HuH-7.5 (cell line): ENCODE results near the gene PRDM11.

Source experiments
- DNase-seq: peaks from one replicate; pipeline ENCODE4 v3.0.0; 2011; ENCODE audit warnings: low spot score

PRDM11 gene

DNA sequence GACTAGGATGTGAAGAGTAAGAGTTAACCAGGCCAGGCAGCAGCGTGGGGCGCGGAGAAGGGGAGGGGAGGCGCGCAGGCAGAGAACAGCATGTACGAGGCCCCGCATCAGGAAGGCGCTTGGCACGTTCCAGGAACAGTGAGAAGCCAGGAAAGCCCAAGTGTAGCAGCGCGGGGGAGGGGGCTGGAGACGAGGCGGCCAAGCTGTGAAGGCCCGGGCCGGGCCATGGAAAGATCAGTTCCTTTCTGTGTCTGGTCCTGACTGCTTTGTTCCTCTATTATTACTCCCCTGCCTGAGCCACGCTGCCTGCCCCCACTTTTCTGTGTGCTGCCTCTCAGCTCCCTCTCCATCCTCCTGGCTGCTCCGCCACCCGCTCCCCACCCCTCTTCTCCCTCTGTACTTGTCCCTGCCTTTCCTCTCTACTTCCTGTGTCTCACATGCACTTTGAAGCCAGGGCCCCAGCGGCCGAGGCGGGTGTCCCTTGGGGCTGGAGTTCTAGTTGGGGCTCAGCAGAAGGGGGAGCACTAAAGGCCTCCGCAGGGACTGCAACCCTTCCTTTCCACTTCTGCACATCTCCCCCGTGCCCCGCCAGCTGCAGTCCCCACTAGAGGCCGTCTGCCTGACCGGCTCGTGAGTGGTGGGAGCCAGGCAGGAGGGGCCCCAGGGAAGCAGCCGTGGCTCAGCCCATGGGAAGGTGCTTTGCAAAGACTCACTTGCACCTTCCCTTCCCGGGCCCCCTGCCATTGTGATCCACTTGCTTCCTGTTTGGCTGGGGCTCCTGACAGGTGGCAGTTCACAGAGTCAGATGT, 63.7 kb downstream of the PRDM11 start:
- DNase-seq, result no peak

DNA sequence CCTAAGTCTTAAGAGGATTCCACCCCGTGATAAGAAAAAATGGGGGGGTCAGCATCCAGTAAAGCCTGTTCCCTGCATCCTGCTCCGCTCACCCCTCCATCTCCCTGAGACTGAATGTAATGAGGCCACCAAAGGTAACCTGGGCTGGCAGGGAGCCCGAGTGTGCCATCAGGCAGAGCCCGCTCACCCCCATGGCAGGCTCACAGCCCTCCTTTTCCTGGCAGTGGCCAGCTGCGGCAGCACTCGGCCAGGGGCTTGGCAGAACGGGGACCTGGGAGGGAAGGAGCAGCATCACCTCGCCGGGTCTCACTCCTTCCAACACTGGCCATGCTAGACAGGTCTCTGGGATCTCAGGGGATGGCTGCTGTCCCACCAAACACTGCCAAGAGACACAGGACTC, 64.4 kb downstream of the PRDM11 start:
- DNase-seq, result no peak

DNA sequence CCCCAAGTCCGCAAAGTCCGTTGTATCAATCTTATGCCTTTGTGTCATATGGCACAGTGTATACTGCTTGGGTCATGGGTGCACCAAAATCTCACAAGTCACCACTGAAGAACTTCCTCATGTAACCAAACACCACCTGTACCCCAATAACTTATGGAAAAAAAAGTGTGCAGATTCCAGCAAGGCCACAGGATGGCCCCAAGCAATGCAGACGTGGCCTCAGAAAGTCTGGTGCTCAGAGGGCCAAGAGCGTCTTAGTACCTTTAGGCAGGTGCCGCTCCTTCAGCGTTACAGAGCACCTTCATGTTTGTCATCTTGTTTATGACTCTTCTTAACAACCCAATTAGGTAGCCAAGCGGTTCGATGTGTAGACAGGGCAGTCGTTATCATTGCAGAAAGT, 65.3 kb downstream of the PRDM11 start:
- no peak for DNase-seq

DNA sequence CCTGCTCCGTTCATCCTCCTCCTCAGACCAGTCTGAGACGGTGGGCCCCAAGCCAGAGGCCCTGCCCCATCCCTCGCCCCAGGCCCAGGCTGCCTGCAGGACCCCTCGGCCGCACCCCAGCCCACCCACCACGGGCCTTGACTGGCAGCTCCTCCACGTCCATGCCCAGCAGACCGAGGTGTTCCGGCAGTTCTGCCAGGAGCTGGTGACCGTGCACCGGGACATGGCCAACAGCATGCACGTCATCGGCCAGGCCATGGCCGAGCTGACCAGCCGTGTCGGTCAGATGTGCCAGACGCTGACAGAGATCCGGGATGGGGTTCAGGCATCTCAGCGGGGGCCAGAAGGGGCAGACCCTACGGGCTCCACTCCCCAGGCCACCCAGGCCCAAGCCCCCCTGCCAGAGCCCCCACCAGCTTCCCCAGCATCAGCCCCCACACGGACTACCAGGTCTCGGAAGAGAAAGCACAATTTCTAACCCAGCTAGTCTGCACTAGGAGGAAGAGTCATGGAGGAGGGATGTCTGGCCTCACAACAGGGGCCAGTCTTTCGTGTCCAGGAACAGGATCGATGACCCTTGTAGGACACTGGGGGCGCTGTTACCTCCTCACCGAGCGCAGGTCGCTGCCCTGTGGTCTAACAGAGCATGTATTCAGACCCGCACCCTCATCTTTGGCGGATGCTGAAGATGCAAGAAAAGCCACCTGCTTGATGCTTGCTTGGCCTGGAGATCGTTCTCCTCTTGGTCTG, 66.3 kb downstream of the PRDM11 start:
- DNase-seq, result no peak

GRCh38 chr11:45213316-45213665, 66.9 kb downstream of the PRDM11 start:
- DNase-seq, result no peak

DNA sequence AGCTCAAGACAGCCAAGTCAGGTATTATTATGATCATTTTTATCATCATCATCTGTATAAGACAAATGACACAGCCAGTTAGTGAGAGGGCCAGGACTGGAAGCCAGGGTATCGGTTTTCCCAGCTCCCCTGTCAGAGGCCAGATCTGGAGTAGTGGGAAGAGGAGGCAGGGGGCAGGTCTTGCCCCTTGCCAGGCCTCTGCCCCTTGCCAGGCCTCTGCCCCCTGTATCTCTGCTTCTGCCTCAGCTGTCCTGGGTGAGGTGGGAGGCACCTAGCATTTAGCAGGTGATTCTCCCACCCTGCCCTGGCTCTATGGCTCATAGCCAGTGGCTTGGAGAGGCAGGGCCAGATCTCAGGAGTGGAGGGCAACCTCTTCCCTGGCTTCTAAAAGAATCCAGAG, 67.3 kb downstream of the PRDM11 start:
- DNase-seq, result no peak

DNA sequence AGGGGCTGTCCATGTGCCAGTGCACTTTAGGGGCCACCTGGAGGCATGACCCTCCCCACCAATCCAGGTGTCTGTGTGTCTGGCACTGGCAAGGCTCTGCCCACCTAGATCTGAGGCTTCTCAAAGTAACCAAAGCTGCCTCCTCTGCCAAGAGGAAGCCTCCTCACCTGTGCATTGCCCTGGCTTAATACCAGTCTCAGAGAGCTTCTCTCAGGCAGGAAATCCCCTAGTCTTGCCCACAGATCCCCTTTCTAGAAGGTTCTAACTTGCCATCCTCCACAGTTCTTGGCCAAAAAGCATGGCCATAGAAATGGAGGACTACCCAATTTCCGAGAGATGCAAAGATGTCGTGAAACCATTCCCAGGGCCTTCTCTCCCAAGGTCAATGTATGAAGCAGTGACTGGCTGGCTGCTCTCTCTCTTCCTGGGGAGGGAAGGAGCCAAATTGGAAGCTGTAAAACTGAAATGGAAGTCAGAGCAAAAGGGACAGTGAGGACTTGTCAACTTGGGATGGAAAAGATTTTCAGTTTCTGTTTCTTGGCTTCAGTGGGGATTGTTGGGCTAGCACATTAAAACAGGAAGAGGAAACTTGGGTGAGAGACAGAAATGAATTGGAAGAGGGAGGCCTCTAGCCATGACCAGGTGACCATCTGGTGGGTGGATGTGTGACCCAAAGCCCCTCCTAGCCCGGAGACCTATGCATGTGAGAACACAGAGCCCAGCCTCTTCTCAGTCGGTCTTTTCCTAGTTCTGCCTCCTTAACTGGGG, 68.8 kb downstream of the PRDM11 start:
- DNase-seq, result no peak

- no peak for DNase-seq
These were observed 69.6 kb downstream of the PRDM11 start for GRCh38 chr11:45216031-45216430.

- DNase-seq, result no peak
These were observed 70.5 kb downstream of the PRDM11 start for GRCh38 chr11:45216901-45217300.

GRCh38 chr11:45217991-45218390, 71.6 kb downstream of the PRDM11 start:
- no peak for DNase-seq

DNA sequence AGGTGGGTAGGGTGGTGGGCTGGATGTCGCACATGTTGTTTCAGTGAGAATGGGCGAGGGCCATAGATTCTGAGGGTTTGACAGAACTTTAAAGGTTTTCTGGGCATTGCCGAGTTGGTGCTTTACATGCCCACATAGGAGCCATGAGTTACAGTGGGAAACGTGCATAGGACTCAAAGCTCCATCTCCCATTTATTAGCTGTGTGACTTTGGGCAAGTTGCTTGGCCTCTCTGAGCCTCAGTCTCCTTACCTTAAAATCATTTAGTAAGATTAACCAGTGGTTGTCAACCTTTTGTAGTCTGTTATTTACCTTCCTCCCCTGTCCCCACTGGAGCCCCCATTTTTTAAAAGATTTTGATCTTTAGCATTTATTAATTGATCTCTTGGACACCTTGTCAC, 72.3 kb downstream of the PRDM11 start:
- no peak for DNase-seq

DNA sequence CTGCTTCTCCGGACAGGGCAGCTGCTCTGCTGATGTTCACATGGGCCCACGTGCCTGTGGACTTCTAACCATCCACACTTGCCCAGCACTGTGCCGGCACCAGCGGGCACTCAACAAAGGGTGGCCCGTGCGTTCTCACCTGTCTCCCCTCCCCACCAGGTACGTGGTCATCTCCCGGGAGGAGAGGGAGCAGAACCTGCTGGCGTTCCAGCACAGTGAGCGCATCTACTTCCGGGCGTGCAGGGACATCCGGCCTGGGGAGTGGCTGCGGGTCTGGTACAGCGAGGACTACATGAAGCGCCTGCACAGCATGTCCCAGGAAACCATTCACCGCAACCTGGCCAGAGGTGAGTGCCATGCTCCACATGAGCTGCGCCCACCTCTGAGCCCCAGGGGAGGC, 73.0 kb downstream of the PRDM11 start:
- no peak for DNase-seq

DNA sequence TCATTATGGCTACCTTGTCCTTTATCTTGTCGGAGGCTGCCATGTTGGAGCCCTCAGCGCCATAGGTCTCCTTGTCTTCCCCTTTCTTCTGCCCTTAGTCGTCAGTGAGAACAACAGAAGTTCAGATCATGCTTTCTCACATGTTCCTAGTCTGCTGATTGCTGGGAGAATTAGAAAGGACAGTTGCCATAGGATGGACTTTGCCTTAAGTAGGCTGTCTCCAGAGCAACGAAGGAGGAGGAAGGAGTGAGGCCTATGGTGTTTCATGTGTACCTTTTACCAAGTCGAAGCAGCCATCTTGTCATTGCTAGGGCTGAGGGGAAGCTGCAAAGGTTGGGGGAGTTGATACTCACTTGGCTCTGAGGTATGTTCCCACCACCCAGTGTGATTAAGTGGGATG, 77.1 kb downstream of the PRDM11 start:
- no peak for DNase-seq

GRCh38 chr11:45224766-45225165, 78.3 kb downstream of the PRDM11 start:
- no peak for DNase-seq

DNA sequence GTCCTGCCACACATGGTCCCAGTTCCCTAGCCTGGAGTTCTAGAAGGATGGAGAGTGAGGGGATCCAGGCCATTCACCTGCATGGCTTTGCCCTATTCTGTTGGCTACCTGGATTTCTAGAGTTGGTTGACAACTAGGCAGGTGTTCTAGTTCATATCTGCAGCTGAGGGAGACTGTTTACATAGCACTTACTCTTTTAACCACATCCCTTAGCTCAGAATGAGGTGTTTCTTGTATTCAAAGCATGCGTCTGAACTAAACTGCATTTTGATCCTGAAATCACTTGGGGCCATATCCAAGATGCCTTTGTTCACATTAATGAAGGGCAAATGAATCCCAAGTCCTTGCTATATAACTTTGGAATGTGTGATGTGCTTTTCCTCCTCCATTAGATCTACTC, 78.8 kb downstream of the PRDM11 start:
- no peak for DNase-seq

DNA sequence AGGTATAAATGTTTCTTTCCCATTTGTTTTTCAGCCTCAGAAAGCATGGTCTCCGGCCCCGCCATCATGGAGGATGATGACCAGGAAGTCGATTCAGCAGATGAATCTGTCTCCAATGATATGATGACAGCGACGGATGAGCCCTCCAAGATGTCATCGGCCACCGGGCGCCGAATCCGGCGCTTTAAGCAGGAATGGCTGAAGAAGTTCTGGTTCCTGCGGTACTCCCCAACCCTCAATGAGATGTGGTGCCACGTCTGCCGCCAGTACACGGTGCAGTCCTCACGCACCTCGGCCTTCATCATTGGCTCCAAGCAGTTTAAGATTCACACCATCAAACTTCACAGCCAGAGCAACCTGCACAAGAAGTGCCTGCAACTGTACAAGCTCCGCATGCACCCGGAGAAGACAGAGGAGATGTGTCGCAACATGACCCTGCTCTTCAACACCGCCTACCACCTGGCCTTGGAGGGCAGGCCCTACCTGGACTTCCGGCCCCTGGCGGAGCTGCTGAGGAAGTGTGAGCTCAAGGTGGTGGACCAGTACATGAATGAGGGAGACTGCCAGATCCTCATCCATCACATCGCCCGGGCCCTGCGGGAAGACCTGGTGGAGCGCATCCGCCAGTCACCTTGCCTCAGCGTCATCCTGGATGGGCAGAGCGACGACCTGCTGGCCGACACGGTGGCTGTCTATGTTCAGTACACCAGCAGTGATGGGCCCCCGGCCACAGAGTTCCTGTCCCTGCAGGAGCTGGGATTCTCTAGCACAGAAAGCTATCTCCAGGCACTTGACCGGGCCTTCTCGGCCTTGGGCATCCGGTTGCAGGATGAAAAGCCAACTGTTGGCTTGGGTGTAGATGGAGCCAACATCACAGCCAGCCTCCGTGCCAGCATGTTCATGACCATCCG, 79.8 kb downstream of the PRDM11 start:
- no peak for DNase-seq

- DNase-seq, result no peak
These were observed 80.5 kb downstream of the PRDM11 start for GRCh38 chr11:45226901-45227300.

- DNase-seq, result no peak
These were observed 81.4 kb downstream of the PRDM11 start for GRCh38 chr11:45227836-45228235.

DNA sequence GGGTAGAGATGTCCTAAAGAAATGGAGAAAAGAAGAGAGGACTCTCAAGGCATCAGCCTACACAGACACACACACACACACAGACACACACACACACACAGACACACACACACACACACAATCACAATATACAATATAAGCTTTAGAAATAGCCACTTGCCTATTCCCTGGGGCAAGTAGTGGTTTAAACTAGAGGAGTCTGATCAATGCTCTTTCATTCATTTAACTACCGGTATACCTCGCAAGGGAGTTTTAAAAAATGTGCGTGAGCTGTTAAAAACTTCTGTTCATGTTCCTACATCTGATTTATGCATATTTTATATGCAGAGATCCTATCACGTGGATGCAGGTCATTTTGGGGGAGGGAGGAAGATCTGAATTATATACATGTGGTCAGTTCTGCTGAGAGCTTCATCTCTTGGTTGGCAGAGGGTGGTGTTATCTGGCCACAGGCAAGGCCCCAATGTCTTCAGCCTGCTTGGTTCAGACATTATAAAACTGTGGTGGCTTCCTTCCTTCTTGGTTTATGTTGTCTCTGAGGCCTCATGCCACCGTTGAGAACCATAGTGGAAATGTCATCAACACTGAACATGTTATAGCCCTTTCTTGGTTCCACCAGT, 83.1 kb downstream of the PRDM11 start:
- no peak for DNase-seq

DNA sequence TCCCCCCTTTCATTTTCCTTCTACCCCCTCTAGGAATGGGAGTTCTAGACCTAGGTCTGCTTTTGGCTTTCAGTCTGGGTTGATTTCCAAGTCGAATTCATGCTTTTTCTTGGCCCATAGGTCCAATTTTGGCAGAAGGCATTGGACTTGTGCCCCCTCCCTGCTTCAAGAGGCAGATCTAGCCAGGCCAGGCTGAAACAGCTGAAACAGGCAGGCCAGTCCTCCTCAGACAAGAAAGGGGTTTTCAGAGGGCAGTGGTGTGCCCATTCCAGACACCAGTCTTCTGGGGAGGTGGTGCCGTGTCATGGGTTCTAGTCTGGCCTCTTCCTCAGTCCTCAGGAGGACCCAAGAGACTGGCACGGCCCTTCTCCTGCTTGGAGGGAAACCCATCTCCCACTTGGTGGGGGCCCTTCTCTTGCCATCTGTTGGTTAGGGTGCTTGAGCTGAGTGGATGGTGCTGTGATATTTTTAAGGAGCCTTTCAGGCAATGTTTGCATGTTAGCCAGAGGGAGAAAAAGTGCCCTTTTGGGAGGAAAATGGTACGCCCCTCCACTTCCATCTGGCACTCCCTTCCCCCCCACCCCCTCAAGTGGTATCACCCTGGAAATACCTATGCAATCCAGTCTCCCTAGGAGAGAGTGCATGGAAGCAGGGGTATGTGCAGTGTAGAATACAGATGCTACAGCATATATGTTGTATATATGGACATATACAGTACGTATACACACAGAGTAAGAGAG, 86.1 kb downstream of the PRDM11 start:
- DNase-seq, result no peak
